ENCODE results near the gene ADGRG3.

The ADGRG3 gene

GRCh38 chr16:57668263-57668571, at the start of gene ADGRG3:
ADGRG3 (plus strand) TSS chr16:57668306; CDS start chr16:57668348, 42 bp downstream.
- no peak for DNase-seq (ENCODE audit: low read depth)

- DNase-seq (ENCODE audit: low read depth): no peak
Observed at GRCh38 chr16:57619133-57619605, 48.9 kb upstream of the ADGRG3 start.

- no peak for DNase-seq (ENCODE audit: low read depth)
Observed at GRCh38 chr16:57619606-57620334, 48.3 kb upstream of the ADGRG3 start.

- no peak for DNase-seq (ENCODE audit: low read depth)
Observed at GRCh38 chr16:57620335-57621231, 47.5 kb upstream of the ADGRG3 start.

GRCh38 chr16:57621521-57622271, 46.4 kb upstream of the ADGRG3 start:
- no peak for DNase-seq (ENCODE audit: low read depth)

GRCh38 chr16:57622361-57623250, 45.5 kb upstream of the ADGRG3 start:
- DNase-seq (ENCODE audit: low read depth): no peak

GRCh38 chr16:57623251-57624043, 44.7 kb upstream of the ADGRG3 start:
- no peak for DNase-seq (ENCODE audit: low read depth)

GRCh38 chr16:57624044-57624688, 43.9 kb upstream of the ADGRG3 start:
- no peak for DNase-seq (ENCODE audit: low read depth)

GRCh38 chr16:57624806-57625500, 43.2 kb upstream of the ADGRG3 start:
- no peak for DNase-seq (ENCODE audit: low read depth)

- no peak for DNase-seq (ENCODE audit: low read depth)
Observed at GRCh38 chr16:57626420-57627170, 41.5 kb upstream of the ADGRG3 start.

- no peak for DNase-seq (ENCODE audit: low read depth)
Observed at GRCh38 chr16:57627184-57627871, 40.8 kb upstream of the ADGRG3 start.

GRCh38 chr16:57628008-57628781, 39.9 kb upstream of the ADGRG3 start, which contains the start of gene ADGRG1:
ADGRG1 (plus strand) TSS chr16:57628630; CDS start chr16:57650288, 21,658 bp downstream.
- no peak for DNase-seq (ENCODE audit: low read depth)

- DNase-seq (ENCODE audit: low read depth): no peak
Observed at GRCh38 chr16:57628783-57629293, 39.3 kb upstream of the ADGRG3 start.

- no peak for DNase-seq (ENCODE audit: low read depth)
Observed at GRCh38 chr16:57629516-57630406, 38.3 kb upstream of the ADGRG3 start.

GRCh38 chr16:57630407-57630797, 37.7 kb upstream of the ADGRG3 start:
- DNase-seq (ENCODE audit: low read depth): no peak
